ENCODE results near the gene PYGL. TPM values are rescaled to one million over a fixed set of nuclear protein-coding genes. Genes with fewer than 3 reads are reported as not detected.
"Not testable (repeated sequence)": the region's sequence is repeated elsewhere in the genome, so short reads cannot be mapped to it uniquely, and the experiment has no call there.

The PYGL gene
- total RNA-seq, 1 donor from 2014 or later, result 63.0 TPM

DNA sequence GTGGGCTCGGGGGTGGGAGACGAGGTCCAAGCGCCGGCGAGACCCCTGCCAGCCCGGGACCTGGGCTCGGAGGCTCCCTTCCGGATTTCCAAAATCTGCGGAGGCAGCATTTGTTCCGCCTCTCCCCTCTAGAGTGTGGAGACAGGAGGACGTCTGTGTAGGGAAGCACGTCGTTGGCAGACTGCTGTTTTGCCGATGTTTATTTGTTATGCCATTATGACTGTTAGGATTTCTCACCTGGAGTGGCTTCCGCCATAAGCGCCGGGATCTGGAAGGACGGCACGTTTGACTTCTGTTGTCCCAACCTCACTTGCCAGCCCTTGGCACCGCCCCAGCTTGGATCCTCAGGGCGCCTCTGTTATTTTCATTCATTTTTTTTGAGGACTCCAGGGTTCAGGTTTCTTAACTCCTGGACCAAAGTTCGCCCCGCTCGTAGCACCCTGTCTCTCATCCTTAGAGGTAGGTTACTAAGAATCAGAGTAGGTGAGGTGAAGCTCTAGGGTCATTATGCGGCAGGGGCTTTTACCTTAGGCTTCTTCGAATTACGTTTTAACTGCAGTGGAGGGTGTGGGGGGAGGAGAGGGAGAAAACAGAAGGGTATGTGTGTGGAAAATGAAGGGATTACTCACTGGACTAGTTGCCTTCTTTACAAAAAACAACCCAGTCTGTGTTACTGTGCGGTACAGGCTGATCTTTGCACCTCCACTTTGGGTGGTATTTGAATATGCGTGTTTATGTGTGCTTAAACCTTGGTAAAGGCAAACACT lies 547 bp upstream of the PYGL start:
- DNase-seq (ENCODE audit: low spot score), result no peak
- Histone ChIP-seq H3K79me2 (ENCODE audit: low read depth) (peaks cover 3% of the 10 kb centered on the region), H3F3A (ENCODE audit: low read depth) (peaks cover 25% of the 10 kb centered on the region), H4K20me1 (ENCODE audit: low read depth) (no peaks in the 10 kb centered on the region), H3K4me2 (peak overlapping the region; percentile 87), H3K36me3 (no peaks in the 10 kb centered on the region), H3K9ac (no peak overlapping the region), H3K4me3 (peak overlapping the region; percentile 69), H2AFZ (replicated peaks) (peak overlapping the region; percentile 96), H3K9me3 (ENCODE audit: low read depth) (no peaks in the 10 kb centered on the region), H3K4me1 (no peaks in the 10 kb centered on the region), H3K27me3 (peaks cover 10% of the 10 kb centered on the region), H3K27ac (no peak overlapping the region)
- peak overlapping the region; percentile 37 for H3K27ac Mint-ChIP-seq
- H3K4me1 Mint-ChIP-seq, result peaks cover 18% of the 10 kb centered on the region
- peaks cover 5% of the 10 kb centered on the region for H3K27me3 Mint-ChIP-seq (ENCODE audit: insufficient read depth, low read depth)
- TF ChIP-seq CTCF (IDR thresholded peaks at IDR 0.05), result no peak
- TF ChIP-seq EZH2phosphoT487 (IDR thresholded peaks at IDR 0.05), result no peak
- TF ChIP-seq EZH2 (IDR thresholded peaks at IDR 0.05), result no peak
- H3K4me3 Mint-ChIP-seq, result peak overlapping the region; percentile 92
- no peaks in the 10 kb centered on the region for H3K9me3 Mint-ChIP-seq
- peaks cover 5% of the 10 kb centered on the region for H3K36me3 Mint-ChIP-seq

- Histone ChIP-seq H3K4me3 (peak overlapping the region; percentile 69), H3K9ac (no peak overlapping the region), H3K79me2 (ENCODE audit: low read depth) (peaks cover 3% of the 10 kb centered on the region), H3K9me3 (ENCODE audit: low read depth) (no peaks in the 10 kb centered on the region), H4K20me1 (ENCODE audit: low read depth) (no peaks in the 10 kb centered on the region), H2AFZ (replicated peaks) (peak overlapping the region; percentile 96), H3K27me3 (peaks cover 10% of the 10 kb centered on the region), H3K4me2 (peak overlapping the region; percentile 87), H3K27ac (no peak overlapping the region), H3F3A (ENCODE audit: low read depth) (peaks cover 25% of the 10 kb centered on the region), H3K36me3 (no peaks in the 10 kb centered on the region), H3K4me1 (no peaks in the 10 kb centered on the region)
- peak; percentile 87 for DNase-seq (ENCODE audit: low spot score)
- H3K36me3 Mint-ChIP-seq, result peaks cover 5% of the 10 kb centered on the region
- H3K27ac Mint-ChIP-seq, result no peak overlapping the region
- peak overlapping the region; percentile 90 for H3K4me3 Mint-ChIP-seq
- H3K9me3 Mint-ChIP-seq, result no peaks in the 10 kb centered on the region
- H3K4me1 Mint-ChIP-seq, result peaks cover 18% of the 10 kb centered on the region
- no peak for TF ChIP-seq EZH2 (IDR thresholded peaks at IDR 0.05)
- no peak for TF ChIP-seq CTCF (IDR thresholded peaks at IDR 0.05)
- no peak for TF ChIP-seq EZH2phosphoT487 (IDR thresholded peaks at IDR 0.05)
- H3K27me3 Mint-ChIP-seq (ENCODE audit: insufficient read depth, low read depth), result peaks cover 5% of the 10 kb centered on the region
Measured at GRCh38 chr14:50943261-50943942, 881 bp downstream of the PYGL start.

DNA sequence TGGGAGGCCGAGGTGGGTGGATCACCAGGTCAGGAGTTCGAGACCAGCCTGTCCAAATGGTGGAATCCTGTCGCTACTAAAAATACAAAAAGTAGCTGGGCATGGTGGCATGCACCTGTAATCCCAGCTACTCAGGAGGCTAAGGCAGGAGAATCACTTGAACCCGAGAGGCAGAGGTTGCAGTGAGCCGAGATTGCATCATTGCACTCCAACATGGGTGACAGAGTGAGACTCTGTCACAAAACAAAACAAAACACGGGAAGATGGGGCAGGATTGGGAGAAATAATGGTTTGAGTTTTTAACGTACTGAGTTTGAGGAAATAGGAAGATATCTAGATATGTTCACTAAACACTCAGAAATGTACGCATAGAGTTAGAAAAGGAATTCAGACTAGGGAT lies 2.6 kb downstream of the PYGL start:
- not testable (repeated sequence) for H3K9me3 Mint-ChIP-seq; H3K36me3 ChIP-seq; H3K27me3 ChIP-seq; H3K36me3 Mint-ChIP-seq; H3K4me3 ChIP-seq; H3K4me1 ChIP-seq; H3K27ac Mint-ChIP-seq; H2AFZ ChIP-seq (replicated peaks); DNase-seq (ENCODE audit: low spot score); H3K27ac ChIP-seq; H3K9ac ChIP-seq; H3K79me2 ChIP-seq (ENCODE audit: low read depth); H3K27me3 Mint-ChIP-seq (ENCODE audit: insufficient read depth, low read depth); H4K20me1 ChIP-seq (ENCODE audit: low read depth); H3K9me3 ChIP-seq (ENCODE audit: low read depth); H3K4me2 ChIP-seq
- Mint-ChIP-seq H3K4me1 (peaks cover 13% of the 10 kb centered on the region), H3K4me3 (peak overlapping the region; percentile 11)
- H3F3A ChIP-seq (ENCODE audit: low read depth), result peaks cover 25% of the 10 kb centered on the region

GRCh38 chr14:50941151-50941550 lies 3.1 kb downstream of the PYGL start:
- TF ChIP-seq EZH2phosphoT487 (IDR thresholded peaks at IDR 0.05), result no peak
- no peak for TF ChIP-seq CTCF (IDR thresholded peaks at IDR 0.05)
- TF ChIP-seq EZH2 (IDR thresholded peaks at IDR 0.05), result no peak
- peaks cover 6% of the 10 kb centered on the region for H3K27me3 Mint-ChIP-seq (ENCODE audit: insufficient read depth, low read depth)
- no peaks in the 10 kb centered on the region for H3K9me3 ChIP-seq (ENCODE audit: low read depth)
- no peak overlapping the region for H3K4me3 ChIP-seq
- no peak overlapping the region for H2AFZ ChIP-seq (replicated peaks)
- H3K36me3 ChIP-seq, result no peaks in the 10 kb centered on the region
- no peaks in the 10 kb centered on the region for H3K9me3 Mint-ChIP-seq
- no peak overlapping the region for H3K4me3 Mint-ChIP-seq
- H4K20me1 ChIP-seq (ENCODE audit: low read depth), result no peaks in the 10 kb centered on the region
- peaks cover 3% of the 10 kb centered on the region for H3K79me2 ChIP-seq (ENCODE audit: low read depth)
- peaks cover 25% of the 10 kb centered on the region for H3F3A ChIP-seq (ENCODE audit: low read depth)
- no peak overlapping the region for H3K9ac ChIP-seq
- H3K36me3 Mint-ChIP-seq, result peaks cover 5% of the 10 kb centered on the region
- no peak overlapping the region for H3K4me2 ChIP-seq
- H3K27me3 ChIP-seq, result peaks cover 10% of the 10 kb centered on the region
- no peak overlapping the region for H3K27ac Mint-ChIP-seq
- H3K4me1 Mint-ChIP-seq, result peaks cover 12% of the 10 kb centered on the region
- no peak overlapping the region for H3K27ac ChIP-seq
- no peak for DNase-seq (ENCODE audit: low spot score)
- no peaks in the 10 kb centered on the region for H3K4me1 ChIP-seq

Data from neural progenitor cell (in vitro differentiated cells).